Liver (tissue), 9 donors: Measurements from ENCODE around the gene NTM. TPM values are rescaled to one million over a fixed set of nuclear protein-coding genes. Genes with fewer than 3 reads are reported as not detected.

Experiments
- DNase-seq: peaks from one replicate; pipeline ENCODE4 v3.0.0-alpha.2; 2017; ENCODE audit warnings: low spot score
- H3K27ac ChIP-seq, 2 donors: one replicate each; pipeline ENCODE4 v1.7.0; 2013; ENCODE audit warnings: inconsistent platforms in 2 of 2, low read length in 2 of 2, control low read depth in 1 of 2, low read depth in 1 of 2, mild to moderate bottlenecking in 1 of 2
- H3K27me3 ChIP-seq, 4 donors: one replicate each; pipeline versions ENCODE4 v1.6.1 to v1.7.0; 2013; ENCODE audit warnings: low read length in 3 of 4, inconsistent platforms in 1 of 4, mild to moderate bottlenecking in 1 of 4, moderate library complexity in 1 of 4; ENCODE audit not compliant: control insufficient read depth in 4 of 4, insufficient read depth in 4 of 4
- H3K36me3 ChIP-seq, 4 donors: one replicate each; pipeline versions ENCODE4 v1.6.1 to v1.7.0; 2013; ENCODE audit warnings: low read length in 3 of 4, mild to moderate bottlenecking in 3 of 4, low read depth in 1 of 4, moderate library complexity in 1 of 4; ENCODE audit not compliant: control insufficient read depth in 4 of 4, insufficient read depth in 3 of 4
- H3K4me1 ChIP-seq, 4 donors: one replicate each; pipeline versions ENCODE4 v1.6.1 to v1.7.0; 2013; ENCODE audit warnings: low read length in 3 of 4, mild to moderate bottlenecking in 3 of 4, moderate library complexity in 1 of 4; ENCODE audit not compliant: control insufficient read depth in 4 of 4, insufficient read depth in 4 of 4
- H3K4me3 ChIP-seq, 3 donors: one replicate each; pipeline versions ENCODE4 v1.6.1 to v1.7.0; 2013; ENCODE audit warnings: low read length in 3 of 3, control low read depth in 1 of 3, low read depth in 1 of 3, mild to moderate bottlenecking in 1 of 3
- H3K9ac ChIP-seq, 2 donors: one replicate each; pipeline ENCODE4 v1.7.0; 2013; ENCODE audit warnings: low read length in 2 of 2, mild to moderate bottlenecking in 2 of 2, moderate library complexity in 2 of 2, control low read depth in 1 of 2, low read depth in 1 of 2
- H3K9me3 ChIP-seq, 4 donors: one replicate each; pipeline versions ENCODE4 v1.6.1 to v1.7.0; 2013; ENCODE audit warnings: low read length in 3 of 4; ENCODE audit not compliant: control insufficient read depth in 4 of 4
- EGR1 ChIP-seq, 2 donors: IDR thresholded peaks; 2 replicates each; pipeline ENCODE4 v1.6.1; 2016 to 2018; ENCODE audit warnings: antibody characterized with exemption in 2 of 2, low read depth in 2 of 2
- FOXA2 ChIP-seq: IDR thresholded peaks from 2 replicates; pipeline ENCODE4 v1.6.1; 2016; ENCODE audit warnings: antibody characterized with exemption
- GABPA ChIP-seq, 2 donors: IDR thresholded peaks in 1 of 2; conservative IDR thresholded peaks in 1 of 2; 2 replicates each; pipeline ENCODE4 v1.6.1; 2016; ENCODE audit warnings: antibody characterized with exemption in 2 of 2, mild to moderate bottlenecking in 1 of 2, moderate library complexity in 1 of 2
- HNF4A ChIP-seq, 2 donors: conservative IDR thresholded peaks; 2 replicates each; pipeline ENCODE4 v1.6.1; 2016; ENCODE audit warnings: antibody characterized with exemption in 2 of 2, mild to moderate bottlenecking in 2 of 2
- HNF4G ChIP-seq: IDR thresholded peaks from 2 replicates; pipeline ENCODE4 v1.6.1; 2016; ENCODE audit warnings: antibody characterized with exemption
- JUND ChIP-seq, 2 donors: IDR thresholded peaks; 2 replicates each; pipeline ENCODE4 v1.6.1; 2016; ENCODE audit warnings: antibody characterized with exemption in 2 of 2
- NR2F2 ChIP-seq: IDR thresholded peaks from 2 replicates; pipeline ENCODE4 v1.6.1; 2016; ENCODE audit warnings: antibody characterized with exemption
- RXRA ChIP-seq, 2 donors: IDR thresholded peaks; 2 replicates each; pipeline ENCODE4 v1.6.1; 2017 to 2018; ENCODE audit warnings: antibody characterized with exemption in 2 of 2, mild to moderate bottlenecking in 1 of 2
- SP1 ChIP-seq: IDR thresholded peaks from 2 replicates; pipeline ENCODE4 v1.6.1; 2018; ENCODE audit warnings: antibody characterized with exemption, mild to moderate bottlenecking
- TAF1 ChIP-seq: conservative IDR thresholded peaks from 2 replicates; pipeline ENCODE4 v1.6.1; 2016; ENCODE audit warnings: antibody characterized with exemption, mild to moderate bottlenecking
- YY1 ChIP-seq: IDR thresholded peaks from 2 replicates; pipeline ENCODE4 v1.6.1; 2016; ENCODE audit warnings: antibody characterized with exemption, mild to moderate bottlenecking
- WGBS: extraction: QIAGEN DNeasy Blood & Tissue Kit; methylation state at CpG from one replicate; pipeline ENCODE4 v1.1.7; 2013; 5-methylcytosine and 5-hydroxymethylcytosine counted together
- polyA plus RNA-seq, 2 donors: library from polyadenylated mRNA; stranded (reverse) in 1 of 2; unstranded in 1 of 2; fragments of 200-250 nt in 1 of 2; fragments of >200 nt in 1 of 2; fragmentation: Nextera tagmentation in 1 of 2; extraction: Ambion mirVana in 1 of 2; gene quantifications; one replicate each; pipeline versions ENCODE4 v1.2.1 to v1.2.3, GENCODE V29; 2013 to 2015
- total RNA-seq, 2 donors: library from RNA; depleted of rRNA; stranded (reverse); fragments of >200 nt; gene quantifications; one replicate each; pipeline ENCODE4 v1.2.3, GENCODE V29; 2014
- TF ChIP-seq, protein P1 (sequence below): fragments of 150-350 bp; IDR thresholded peaks from 2 replicates; pipeline ENCODE4 v1.5.1; 2017; ENCODE audit warnings: improper control_type of control experiment, low read depth, low read length; ENCODE audit not compliant: missing input control
- TF ChIP-seq, protein P2 (sequence below): IDR thresholded peaks from 2 replicates; pipeline ENCODE4 v1.6.1; 2016; ENCODE audit warnings: antibody characterized with exemption
- TF ChIP-seq, protein P3 (sequence below): IDR thresholded peaks from 2 replicates; pipeline ENCODE4 v1.6.1; 2016; ENCODE audit warnings: antibody characterized with exemption
- TF ChIP-seq, protein P4 (sequence below): IDR thresholded peaks from 2 replicates; pipeline ENCODE4 v1.6.1; 2016; ENCODE audit warnings: antibody characterized with exemption
- donor health status: healthy.
- donor health status: healthy.
- donor health status: healthy.
- donor health status: healthy.
- donor health status: healthy.

NTM gene
- total and polyA plus RNA-seq, 4 donors: 0.08 to 1.1 (median 0.08) TPM; not detected in 1

DNA sequence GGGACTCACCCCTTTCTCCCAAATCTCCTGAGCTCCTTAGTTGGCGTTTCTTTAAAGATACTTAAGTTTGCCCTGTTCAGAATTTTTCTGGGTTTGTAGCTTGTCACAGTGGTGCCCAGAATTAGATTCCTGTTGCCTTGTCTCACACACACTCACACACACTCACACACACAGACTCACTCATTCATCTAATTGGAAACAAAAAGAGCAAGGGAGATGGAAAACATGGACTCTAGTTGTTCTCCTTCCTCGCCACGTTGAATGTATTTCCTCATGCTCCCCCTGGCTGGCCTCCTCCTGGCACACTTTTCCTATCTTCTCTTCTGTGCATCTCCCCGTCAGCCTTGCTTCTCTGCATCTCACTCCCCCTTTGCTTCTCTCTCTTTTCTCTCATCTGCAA lies 752.3 kb downstream of the NTM start:
- H3K27me3 ChIP-seq: peaks cover 0 to 7% (median under 1%) of the 10 kb centered on the region in 4 donors
- no peak for TF ChIP-seq TAF1
- TF ChIP-seq, protein P1, sequence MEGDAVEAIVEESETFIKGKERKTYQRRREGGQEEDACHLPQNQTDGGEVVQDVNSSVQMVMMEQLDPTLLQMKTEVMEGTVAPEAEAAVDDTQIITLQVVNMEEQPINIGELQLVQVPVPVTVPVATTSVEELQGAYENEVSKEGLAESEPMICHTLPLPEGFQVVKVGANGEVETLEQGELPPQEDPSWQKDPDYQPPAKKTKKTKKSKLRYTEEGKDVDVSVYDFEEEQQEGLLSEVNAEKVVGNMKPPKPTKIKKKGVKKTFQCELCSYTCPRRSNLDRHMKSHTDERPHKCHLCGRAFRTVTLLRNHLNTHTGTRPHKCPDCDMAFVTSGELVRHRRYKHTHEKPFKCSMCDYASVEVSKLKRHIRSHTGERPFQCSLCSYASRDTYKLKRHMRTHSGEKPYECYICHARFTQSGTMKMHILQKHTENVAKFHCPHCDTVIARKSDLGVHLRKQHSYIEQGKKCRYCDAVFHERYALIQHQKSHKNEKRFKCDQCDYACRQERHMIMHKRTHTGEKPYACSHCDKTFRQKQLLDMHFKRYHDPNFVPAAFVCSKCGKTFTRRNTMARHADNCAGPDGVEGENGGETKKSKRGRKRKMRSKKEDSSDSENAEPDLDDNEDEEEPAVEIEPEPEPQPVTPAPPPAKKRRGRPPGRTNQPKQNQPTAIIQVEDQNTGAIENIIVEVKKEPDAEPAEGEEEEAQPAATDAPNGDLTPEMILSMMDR: no peak
- TF ChIP-seq EGR1 (IDR thresholded peaks at IDR 0.05; ENCODE audit: low read depth in 2 of 2): no peak
- TF ChIP-seq, protein P2, sequence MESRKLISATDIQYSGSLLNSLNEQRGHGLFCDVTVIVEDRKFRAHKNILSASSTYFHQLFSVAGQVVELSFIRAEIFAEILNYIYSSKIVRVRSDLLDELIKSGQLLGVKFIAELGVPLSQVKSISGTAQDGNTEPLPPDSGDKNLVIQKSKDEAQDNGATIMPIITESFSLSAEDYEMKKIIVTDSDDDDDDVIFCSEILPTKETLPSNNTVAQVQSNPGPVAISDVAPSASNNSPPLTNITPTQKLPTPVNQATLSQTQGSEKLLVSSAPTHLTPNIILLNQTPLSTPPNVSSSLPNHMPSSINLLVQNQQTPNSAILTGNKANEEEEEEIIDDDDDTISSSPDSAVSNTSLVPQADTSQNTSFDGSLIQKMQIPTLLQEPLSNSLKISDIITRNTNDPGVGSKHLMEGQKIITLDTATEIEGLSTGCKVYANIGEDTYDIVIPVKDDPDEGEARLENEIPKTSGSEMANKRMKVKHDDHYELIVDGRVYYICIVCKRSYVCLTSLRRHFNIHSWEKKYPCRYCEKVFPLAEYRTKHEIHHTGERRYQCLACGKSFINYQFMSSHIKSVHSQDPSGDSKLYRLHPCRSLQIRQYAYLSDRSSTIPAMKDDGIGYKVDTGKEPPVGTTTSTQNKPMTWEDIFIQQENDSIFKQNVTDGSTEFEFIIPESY: no peak
- TF ChIP-seq, protein P3, sequence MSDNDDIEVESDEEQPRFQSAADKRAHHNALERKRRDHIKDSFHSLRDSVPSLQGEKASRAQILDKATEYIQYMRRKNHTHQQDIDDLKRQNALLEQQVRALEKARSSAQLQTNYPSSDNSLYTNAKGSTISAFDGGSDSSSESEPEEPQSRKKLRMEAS: no peak
- TF ChIP-seq HNF4A (conservative IDR thresholded peaks at IDR 0.05): no peak
- TF ChIP-seq NR2F2: no peak
- TF ChIP-seq YY1: no peak
- TF ChIP-seq FOXA2: no peak
- TF ChIP-seq SP1: no peak
- TF ChIP-seq RXRA (IDR thresholded peaks at IDR 0.05): no peak
- no peak for TF ChIP-seq GABPA (IDR thresholded peaks at IDR 0.05 in 1 of 2, conservative IDR thresholded peaks at IDR 0.05 in 1 of 2)
- TF ChIP-seq HNF4G: no peak
- DNase-seq: no peak
- H3K9ac ChIP-seq: no peak overlapping the region
- H3K4me1 ChIP-seq: peaks cover 0 to 9% (median 6%) of the 10 kb centered on the region in 4 donors
- H3K27ac ChIP-seq: no peak overlapping the region
- H3K36me3 ChIP-seq: no peaks in the 10 kb centered on the region
- 65% methylated on average over 4 of the region's 4 CpGs for WGBS
- H3K9me3 ChIP-seq: no peaks in the 10 kb centered on the region
- no peak overlapping the region for H3K4me3 ChIP-seq

DNA sequence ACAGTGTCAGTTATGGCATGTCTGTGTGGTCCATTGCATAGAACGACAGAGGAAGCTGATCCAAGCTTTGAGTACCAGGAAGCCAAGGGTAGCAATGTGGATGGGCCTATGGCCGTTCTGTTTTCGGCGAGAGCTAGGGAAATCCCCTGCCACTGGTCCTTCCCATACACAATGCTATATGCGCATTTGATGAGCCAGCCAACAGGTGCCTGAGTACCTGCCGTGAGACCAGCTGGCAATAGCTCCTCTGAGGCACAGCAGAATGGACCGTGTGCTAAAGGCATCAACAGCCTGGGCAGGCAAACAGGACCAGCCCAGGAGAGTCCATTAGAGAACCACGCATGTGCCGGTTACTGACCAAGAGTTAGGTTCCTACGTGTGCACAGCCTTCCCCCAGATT lies 753.0 kb downstream of the NTM start:
- 74% methylated on average over 10 of the region's 10 CpGs for WGBS
- no peak overlapping the region for H3K27ac ChIP-seq
- H3K9ac ChIP-seq: no peak overlapping the region
- H3K27me3 ChIP-seq: peaks cover 0 to 7% (median under 1%) of the 10 kb centered on the region in 4 donors
- no peak for DNase-seq
- no peak for TF ChIP-seq NR2F2
- TF ChIP-seq, protein P4, sequence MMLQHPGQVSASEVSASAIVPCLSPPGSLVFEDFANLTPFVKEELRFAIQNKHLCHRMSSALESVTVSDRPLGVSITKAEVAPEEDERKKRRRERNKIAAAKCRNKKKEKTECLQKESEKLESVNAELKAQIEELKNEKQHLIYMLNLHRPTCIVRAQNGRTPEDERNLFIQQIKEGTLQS: no peak
- no peak for TF ChIP-seq TAF1
- TF ChIP-seq JUND (IDR thresholded peaks at IDR 0.05): no peak
- TF ChIP-seq, protein P3: no peak
- TF ChIP-seq FOXA2: no peak
- peaks cover 0 to 9% (median 6%) of the 10 kb centered on the region in 4 donors for H3K4me1 ChIP-seq
- H3K4me3 ChIP-seq: no peak overlapping the region
- H3K9me3 ChIP-seq: no peaks in the 10 kb centered on the region
- no peaks in the 10 kb centered on the region for H3K36me3 ChIP-seq
